Activated CD4-positive, alpha-beta T cell treated with anti-CD3 and anti-CD28 coated beads for 1 hour (primary cell): ENCODE results near the gene ECD.

Experiments used
- DNase-seq: peaks from one replicate; pipeline ENCODE4 v3.0.0-alpha.2; 2020

Gene ECD

GRCh38 chr10:73096041-73096448 lies 71.8 kb downstream of the ECD start:
- peak; percentile 54 for DNase-seq

- no peak for DNase-seq
Observed at GRCh38 chr10:73095481-73096021, 72.3 kb downstream of the ECD start.

- DNase-seq, result no peak
Observed at GRCh38 chr10:73094986-73095480, 72.8 kb downstream of the ECD start.

- no peak for DNase-seq
Observed at GRCh38 chr10:73093922-73094850, 73.6 kb downstream of the ECD start.

- no peak for DNase-seq
Observed at GRCh38 chr10:73092830-73093229, 75.0 kb downstream of the ECD start.

- no peak for DNase-seq
Observed at GRCh38 chr10:73088304-73088703, 79.5 kb downstream of the ECD start.

GRCh38 chr10:73086816-73087215 lies 81.0 kb downstream of the ECD start:
- DNase-seq, result no peak

GRCh38 chr10:73084209-73084608 lies 83.6 kb downstream of the ECD start:
- no peak for DNase-seq
